IMR-90 (cell line): ENCODE results near the gene RPL27A. TPM values are rescaled to one million over a fixed set of nuclear protein-coding genes. Genes with fewer than 3 reads are reported as not detected.

Experiments used
- ATAC-seq: fragments of 200-7000 bp; cut with Tn5 transposase; 2 replicates; pipeline ENCODE4 v1.9.1; 2020; ENCODE audit warnings: low read depth, mild to moderate bottlenecking, moderate library complexity
- BruUV-seq: library from RNA; stranded (reverse); fragments of 400-500 nt; replicated peaks from 2 replicates; lab custom pipeline; 2021; lab: Mats Ljungman, UMichigan
- CTCF ChIA-PET: fragments of 300-600 bp; formaldehyde crosslinking; extraction: SDS; loops from one replicate; lab custom pipeline; 2021; ENCODE audit warnings: antibody characterized with exemption; lab: Yijun Ruan, JAX
- POLR2A ChIA-PET: fragments of 300-600 bp; sonication (Branson Sonifier 250); formaldehyde crosslinking; loops from one replicate; lab custom pipeline; 2022; ENCODE audit warnings: antibody characterized with exemption; ENCODE audit not compliant: unreplicated experiment; lab: Charles Lee
- DNase-seq: peaks from one replicate; pipeline ENCODE4 v3.0.0; 2013
- H2AFZ ChIP-seq: replicated peaks from 2 replicates; pipeline ENCODE3; 2013; ENCODE audit warnings: low read length, mild to moderate bottlenecking; ENCODE audit not compliant: poor library complexity
- H2AK5ac ChIP-seq: 2 replicates; pipeline ENCODE4 v1.6.1; 2013; ENCODE audit warnings: low read depth, low read length, inconsistent platforms
- H2AK9ac ChIP-seq: replicated peaks from 2 replicates; pipeline ENCODE3; 2013; ENCODE audit warnings: mild to moderate bottlenecking, low read depth, low read length, moderate library complexity; ENCODE audit not compliant: poor library complexity
- H2BK120ac ChIP-seq: 2 replicates; pipeline ENCODE4 v1.6.1; 2013; ENCODE audit warnings: low read depth, low read length, inconsistent platforms
- H2BK15ac ChIP-seq: 3 replicates; pipeline ENCODE4 v1.6.1; 2013; ENCODE audit warnings: low read depth, low read length, inconsistent platforms
- H2BK20ac ChIP-seq: 2 replicates; pipeline ENCODE4 v1.6.1; 2013; ENCODE audit warnings: low read depth, mild to moderate bottlenecking, inconsistent platforms, low read length, moderate library complexity
- H2BK5ac ChIP-seq: 2 replicates; pipeline ENCODE4 v1.6.1; 2013; ENCODE audit warnings: mild to moderate bottlenecking, low read depth, low read length, inconsistent platforms; ENCODE audit not compliant: poor library complexity, severe bottlenecking
- H3K14ac ChIP-seq: replicated peaks from 2 replicates; pipeline ENCODE4 v1.6.1; 2013; ENCODE audit warnings: low read depth, low read length, inconsistent platforms
- H3K18ac ChIP-seq: 2 replicates; pipeline ENCODE4 v1.6.1; 2013; ENCODE audit warnings: low read depth, low read length, control low read depth
- H3K23ac ChIP-seq: 2 replicates; pipeline ENCODE4 v1.6.1; 2013; ENCODE audit warnings: low read depth, low read length, inconsistent platforms
- H3K27ac ChIP-seq: 2 replicates; pipeline ENCODE4 v1.5.1; 2013; ENCODE audit warnings: mild to moderate bottlenecking, control low read depth, low read length; ENCODE audit not compliant: insufficient read depth
- H3K27me3 ChIP-seq: 2 replicates; pipeline ENCODE4 v1.6.1; 2013; ENCODE audit warnings: low read length; ENCODE audit not compliant: control insufficient read depth, insufficient read depth
- H3K36me3 ChIP-seq: 2 replicates; pipeline ENCODE4 v1.6.1; 2013; ENCODE audit warnings: low read length, mixed read lengths; ENCODE audit not compliant: control insufficient read depth, insufficient read depth
- H3K4ac ChIP-seq: 2 replicates; pipeline ENCODE4 v1.6.1; 2013; ENCODE audit warnings: low read depth, low read length, inconsistent platforms
- H3K4me1 ChIP-seq: 2 replicates; pipeline ENCODE4 v1.6.1; 2013; ENCODE audit warnings: low read length, mixed read lengths; ENCODE audit not compliant: control insufficient read depth, insufficient read depth
- H3K4me2 ChIP-seq: 2 replicates; pipeline ENCODE4 v1.6.1; 2013; ENCODE audit warnings: low read depth, mild to moderate bottlenecking, control low read depth, low read length, moderate library complexity
- H3K4me3 ChIP-seq: 2 replicates; pipeline ENCODE4 v1.5.1; 2013; ENCODE audit warnings: low read depth, mild to moderate bottlenecking, control low read depth, low read length, moderate library complexity; ENCODE audit not compliant: insufficient read depth
- H3K56ac ChIP-seq: 2 replicates; pipeline ENCODE4 v1.6.1; 2013; ENCODE audit warnings: low read length, inconsistent platforms; ENCODE audit not compliant: insufficient read depth; ENCODE audit errors: extremely low read depth
- H3K79me1 ChIP-seq, 2 experiments: 2 replicates each; pipeline ENCODE4 v1.6.1; 2013; ENCODE audit warnings: low read length in 2 of 2, inconsistent platforms in 1 of 2, low read depth in 1 of 2
- H3K9ac ChIP-seq: 2 replicates; pipeline ENCODE4 v1.6.1; 2013; ENCODE audit warnings: low read depth, low read length, control low read depth
- H3K9me1 ChIP-seq: 2 replicates; pipeline ENCODE4 v1.6.1; 2013; ENCODE audit warnings: low read length, inconsistent platforms; ENCODE audit not compliant: insufficient read depth
- H3K9me3 ChIP-seq: 2 replicates; pipeline ENCODE4 v1.6.1; 2013; ENCODE audit warnings: low read length; ENCODE audit not compliant: control insufficient read depth, insufficient read depth
- H4K20me1 ChIP-seq: 2 replicates; pipeline ENCODE4 v1.6.1; 2013; ENCODE audit warnings: low read length, inconsistent platforms; ENCODE audit not compliant: insufficient read depth
- H4K5ac ChIP-seq: 2 replicates; pipeline ENCODE4 v1.6.1; 2013; ENCODE audit warnings: mild to moderate bottlenecking, low read depth, low read length, control low read depth
- H4K8ac ChIP-seq, 2 experiments: 2 replicates each; pipeline ENCODE4 v1.6.1; 2013; ENCODE audit warnings: low read depth in 2 of 2, low read length in 2 of 2, control low read depth in 1 of 2, inconsistent platforms in 1 of 2
- H4K91ac ChIP-seq: 2 replicates; pipeline ENCODE4 v1.6.1; 2013; ENCODE audit warnings: low read depth, low read length, inconsistent platforms; ENCODE audit not compliant: insufficient read depth
- BHLHE40 ChIP-seq: fragments of 150-350 bp; IDR thresholded peaks from 2 replicates; pipeline ENCODE4 v1.6.1; 2016; ENCODE audit warnings: mild to moderate bottlenecking, low read depth, low read length
- CEBPB ChIP-seq: IDR thresholded peaks from 2 replicates; pipeline ENCODE4 v1.6.1; 2012; ENCODE audit warnings: low read depth, low read length, improper control_type of control experiment
- CHD1 ChIP-seq: IDR thresholded peaks from 2 replicates; pipeline ENCODE4 v1.6.1; 2012; ENCODE audit warnings: low read depth, low read length, improper control_type of control experiment
- FOS ChIP-seq: fragments of 150-350 bp; IDR thresholded peaks from 2 replicates; pipeline ENCODE4 v1.6.1; 2016; ENCODE audit warnings: low read depth, low read length
- MAFK ChIP-seq: IDR thresholded peaks from 2 replicates; pipeline ENCODE4 v1.6.1; 2012; ENCODE audit warnings: low read depth, low read length, improper control_type of control experiment
- MAZ ChIP-seq: IDR thresholded peaks from 2 replicates; pipeline ENCODE4 v1.6.1; 2012; ENCODE audit warnings: low read depth, mild to moderate bottlenecking, low read length, improper control_type of control experiment, moderate library complexity, borderline replicate concordance
- MXI1 ChIP-seq: IDR thresholded peaks from 2 replicates; pipeline ENCODE4 v1.6.1; 2012; ENCODE audit warnings: low read depth, mild to moderate bottlenecking, low read length, moderate library complexity, borderline replicate concordance
- NFE2L2 ChIP-seq: fragments of 150-350 bp; IDR thresholded peaks from 2 replicates; pipeline ENCODE4 v1.6.1; 2016; ENCODE audit warnings: low read depth, mild to moderate bottlenecking, low read length
- POLR2A ChIP-seq: IDR thresholded peaks from 2 replicates; pipeline ENCODE4 v1.6.1; 2012; ENCODE audit warnings: mild to moderate bottlenecking, low read depth, low read length
- RAD21 ChIP-seq: IDR thresholded peaks from 2 replicates; pipeline ENCODE4 v1.6.1; 2012; ENCODE audit warnings: low read length, improper control_type of control experiment
- RCOR1 ChIP-seq: IDR thresholded peaks from 2 replicates; pipeline ENCODE4 v1.6.1; 2012; ENCODE audit warnings: mild to moderate bottlenecking, low read length, improper control_type of control experiment; ENCODE audit not compliant: insufficient replicate concordance
- RFX5 ChIP-seq: IDR thresholded peaks from 2 replicates; pipeline ENCODE4 v1.8.0; 2012; ENCODE audit warnings: low read depth, mild to moderate bottlenecking, low read length, moderate library complexity
- SMC3 ChIP-seq: fragments of 150-350 bp; IDR thresholded peaks from 2 replicates; pipeline ENCODE4 v1.6.1; 2016; ENCODE audit warnings: low read depth, mild to moderate bottlenecking, antibody characterized with exemption, low read length, moderate library complexity
- WGBS, 2 experiments: methylation state at CpG; one replicate each; pipeline versions ENCODE4 v1.1.5 to v1.1.7; 2013; ENCODE audit warnings: missing lambda C conversion rate in 2 of 2; ENCODE audit not compliant: insufficient read length in 1 of 2; ENCODE audit errors: extremely low coverage in 2 of 2; 5-methylcytosine and 5-hydroxymethylcytosine counted together
- dilution Hi-C: fragments of 300-500 bp; cut with HindIII; formaldehyde crosslinking; loops from one replicate; pipeline ENCODE4 v1.14.3; 2018; ENCODE audit warnings: low sequenced_read_pairs; ENCODE audit not compliant: unreplicated experiment
- in situ Hi-C: fragments of 300-500 bp; cut with MboI; formaldehyde crosslinking; loops from 3 replicates; pipeline ENCODE4 v1.14.3; 2019; ENCODE audit warnings: low sequenced_read_pairs, inconsistent platforms, mixed read lengths
- intact Hi-C: fragments of 100-400 bp; cut with micrococcal nuclease; formaldehyde crosslinking; loops from 2 replicates; pipeline ENCODE4 v1.10.0; 2022
- polyA plus RNA-seq, 3 experiments: library from polyadenylated mRNA; depleted of rRNA; stranded (reverse); fragments of >200 nt; gene quantifications; 2 replicates each; pipeline ENCODE4 v1.2.3, GENCODE V29; 2012; ENCODE audit warnings: low replicate concordance in 1 of 3
- total RNA-seq: library from RNA; depleted of rRNA; stranded (reverse); fragments of >200 nt; gene quantifications from 2 replicates; pipeline ENCODE4 v1.2.3, GENCODE V29; 2012
- TF ChIP-seq, protein P1 (sequence below): fragments of 150-350 bp; IDR thresholded peaks from 2 replicates; pipeline ENCODE4 v1.6.1; 2017; ENCODE audit warnings: mild to moderate bottlenecking, antibody characterized with exemption, low read length, low read depth
- TF ChIP-seq, protein P2 (sequence below): fragments of 150-350 bp; IDR thresholded peaks from 2 replicates; pipeline ENCODE4 v1.6.1; 2016; ENCODE audit warnings: low read depth, mild to moderate bottlenecking, low read length, moderate library complexity, borderline replicate concordance
- TF ChIP-seq, protein P3 (sequence below): conservative IDR thresholded peaks from 2 replicates; pipeline ENCODE4 v1.5.1; 2012; ENCODE audit warnings: mild to moderate bottlenecking, low read depth, low read length, improper control_type of control experiment

RPL27A gene
- total and polyA plus RNA-seq, 2 of the 4 experiments (the other 2 are of a cell fraction), result 786 to 849 TPM

DNA sequence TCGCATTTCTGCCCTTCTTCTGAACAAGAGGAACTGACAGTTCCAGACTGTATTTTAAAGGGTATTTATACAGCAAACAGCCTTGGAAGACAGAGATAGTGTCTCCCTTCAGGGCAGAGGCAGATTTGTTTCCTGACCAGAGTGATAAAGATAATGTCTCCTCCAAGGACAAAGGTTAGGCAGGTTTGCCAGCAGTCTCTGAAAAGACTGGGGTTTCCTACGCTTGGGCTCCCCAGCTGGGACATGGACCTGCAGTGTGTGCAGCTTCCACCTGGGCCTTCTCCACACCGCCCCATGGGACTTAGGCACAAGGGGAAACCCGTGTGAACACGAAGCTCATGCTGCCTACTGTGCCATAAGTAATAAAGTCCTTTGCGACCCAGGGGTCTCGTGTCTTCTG lies 42.1 kb downstream of the RPL27A start:
- H3K79me1 ChIP-seq, result peaks cover 22 to 84% of the 10 kb centered on the region in 2 experiments
- H4K20me1 ChIP-seq, result no peaks in the 10 kb centered on the region
- no peak overlapping the region for H2BK15ac ChIP-seq
- no TSS peak for BruUV-seq
- no peak overlapping the region for H3K4ac ChIP-seq
- peaks cover 63% of the 10 kb centered on the region for H3K9me1 ChIP-seq
- ChIA-PET POLR2A (no interaction called here), CTCF (no interaction called here)
- no peak overlapping the region for H4K8ac ChIP-seq
- no peak overlapping the region for H3K4me2 ChIP-seq
- no peaks in the 10 kb centered on the region for H3K9me3 ChIP-seq
- no peak overlapping the region for H3K4me3 ChIP-seq
- dilution Hi-C loops (no loop called here), intact Hi-C loops (loop anchor here (10.0 kb wide), 1 partner anchor 190 kb away; the partner anchor contains the start of gene AKIP1), in situ Hi-C loops (no loop called here)
- H3K27ac ChIP-seq, result no peak overlapping the region
- no peak overlapping the region for H2BK20ac ChIP-seq
- H4K91ac ChIP-seq, result no peak overlapping the region
- H2AK9ac ChIP-seq, result no peak overlapping the region
- no peaks in the 10 kb centered on the region for H3K27me3 ChIP-seq
- no peak overlapping the region for H2BK5ac ChIP-seq
- DNase-seq (no peak), ATAC-seq (no peak)
- no peak overlapping the region for H3K14ac ChIP-seq
- 92% methylated on average over 4 of the region's 7 CpGs; no CpG with 5 or more reads in 1 of the 2 experiments for WGBS, 2 experiments
- H3K23ac ChIP-seq, result no peak overlapping the region
- no peak overlapping the region for H2AK5ac ChIP-seq
- no peak for TF ChIP-seq MXI1
- no peak for TF ChIP-seq RAD21
- no peak for TF ChIP-seq CEBPB
- no peak for TF ChIP-seq FOS
- TF ChIP-seq, protein P1, sequence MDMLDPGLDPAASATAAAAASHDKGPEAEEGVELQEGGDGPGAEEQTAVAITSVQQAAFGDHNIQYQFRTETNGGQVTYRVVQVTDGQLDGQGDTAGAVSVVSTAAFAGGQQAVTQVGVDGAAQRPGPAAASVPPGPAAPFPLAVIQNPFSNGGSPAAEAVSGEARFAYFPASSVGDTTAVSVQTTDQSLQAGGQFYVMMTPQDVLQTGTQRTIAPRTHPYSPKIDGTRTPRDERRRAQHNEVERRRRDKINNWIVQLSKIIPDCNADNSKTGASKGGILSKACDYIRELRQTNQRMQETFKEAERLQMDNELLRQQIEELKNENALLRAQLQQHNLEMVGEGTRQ, result no peak
- no peak for TF ChIP-seq MAFK
- no peak for TF ChIP-seq RCOR1
- no peak for TF ChIP-seq BHLHE40
- TF ChIP-seq, protein P2, sequence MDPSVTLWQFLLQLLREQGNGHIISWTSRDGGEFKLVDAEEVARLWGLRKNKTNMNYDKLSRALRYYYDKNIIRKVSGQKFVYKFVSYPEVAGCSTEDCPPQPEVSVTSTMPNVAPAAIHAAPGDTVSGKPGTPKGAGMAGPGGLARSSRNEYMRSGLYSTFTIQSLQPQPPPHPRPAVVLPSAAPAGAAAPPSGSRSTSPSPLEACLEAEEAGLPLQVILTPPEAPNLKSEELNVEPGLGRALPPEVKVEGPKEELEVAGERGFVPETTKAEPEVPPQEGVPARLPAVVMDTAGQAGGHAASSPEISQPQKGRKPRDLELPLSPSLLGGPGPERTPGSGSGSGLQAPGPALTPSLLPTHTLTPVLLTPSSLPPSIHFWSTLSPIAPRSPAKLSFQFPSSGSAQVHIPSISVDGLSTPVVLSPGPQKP, result no peak
- TF ChIP-seq NFE2L2, result no peak
- no peak for TF ChIP-seq RFX5
- no peak for TF ChIP-seq CHD1
- TF ChIP-seq POLR2A, result no peak
- no peak for TF ChIP-seq MAZ
- TF ChIP-seq SMC3, result no peak
- TF ChIP-seq, protein P3, sequence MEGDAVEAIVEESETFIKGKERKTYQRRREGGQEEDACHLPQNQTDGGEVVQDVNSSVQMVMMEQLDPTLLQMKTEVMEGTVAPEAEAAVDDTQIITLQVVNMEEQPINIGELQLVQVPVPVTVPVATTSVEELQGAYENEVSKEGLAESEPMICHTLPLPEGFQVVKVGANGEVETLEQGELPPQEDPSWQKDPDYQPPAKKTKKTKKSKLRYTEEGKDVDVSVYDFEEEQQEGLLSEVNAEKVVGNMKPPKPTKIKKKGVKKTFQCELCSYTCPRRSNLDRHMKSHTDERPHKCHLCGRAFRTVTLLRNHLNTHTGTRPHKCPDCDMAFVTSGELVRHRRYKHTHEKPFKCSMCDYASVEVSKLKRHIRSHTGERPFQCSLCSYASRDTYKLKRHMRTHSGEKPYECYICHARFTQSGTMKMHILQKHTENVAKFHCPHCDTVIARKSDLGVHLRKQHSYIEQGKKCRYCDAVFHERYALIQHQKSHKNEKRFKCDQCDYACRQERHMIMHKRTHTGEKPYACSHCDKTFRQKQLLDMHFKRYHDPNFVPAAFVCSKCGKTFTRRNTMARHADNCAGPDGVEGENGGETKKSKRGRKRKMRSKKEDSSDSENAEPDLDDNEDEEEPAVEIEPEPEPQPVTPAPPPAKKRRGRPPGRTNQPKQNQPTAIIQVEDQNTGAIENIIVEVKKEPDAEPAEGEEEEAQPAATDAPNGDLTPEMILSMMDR, result no peak
- H3K18ac ChIP-seq, result no peak overlapping the region
- H3K4me1 ChIP-seq, result peaks cover 52% of the 10 kb centered on the region
- H3K9ac ChIP-seq, result no peak overlapping the region
- peaks cover 24% of the 10 kb centered on the region for H3K36me3 ChIP-seq
- no peak overlapping the region for H3K56ac ChIP-seq
- H4K5ac ChIP-seq, result no peak overlapping the region
- no peak overlapping the region for H2BK120ac ChIP-seq
- no peak overlapping the region for H2AFZ ChIP-seq
